H1 (cell line): ENCODE data around the gene ZNF525. TPM values are rescaled to one million over a fixed set of nuclear protein-coding genes. Genes with fewer than 3 reads are reported as not detected.
A peak's percentile ranks its signal among the peaks of the same experiment; 100 is the strongest.

Experiments used
- CTCF ChIA-PET: fragments of 300-600 bp; sonication (Branson Sonifier 250); formaldehyde crosslinking; loops from one replicate; lab custom pipeline; 2021; ENCODE audit not compliant: partially characterized antibody; lab: Charles Lee
- POLR2A ChIA-PET: fragments of 300-600 bp; sonication (Branson Sonifier 250); formaldehyde crosslinking; loops from one replicate; lab custom pipeline; 2021; ENCODE audit warnings: inconsistent platforms; ENCODE audit not compliant: partially characterized antibody; lab: Charles Lee
- DNase-seq, 2 experiments: peaks; one replicate each; pipeline versions ENCODE4 v3.0.0 to v3.0.0-alpha.2; 2010 to 2022; ENCODE audit warnings: low spot score in 2 of 2, low read depth in 1 of 2, mixed read lengths in 1 of 2
- FAIRE-seq: peaks from 2 replicates; lab custom pipeline; 2011; peaks lifted over from hg19 to GRCh38; lab: Jason Lieb, UNC
- H2AFZ ChIP-seq: 2 replicates; pipeline ENCODE4 v1.8.1; 2012; ENCODE audit warnings: low read length, inconsistent platforms
- H2AK5ac ChIP-seq: 2 replicates; pipeline ENCODE4 v1.6.1; 2013; ENCODE audit warnings: low read depth, low read length
- H2BK120ac ChIP-seq: replicated peaks from 2 replicates; pipeline ENCODE3; 2013; ENCODE audit warnings: low read depth, low read length, inconsistent platforms
- H2BK12ac ChIP-seq: 2 replicates; pipeline ENCODE4 v1.6.1; 2013; ENCODE audit warnings: low read depth, low read length
- H2BK15ac ChIP-seq: 2 replicates; pipeline ENCODE4 v1.6.1; 2013; ENCODE audit warnings: low read length
- H2BK20ac ChIP-seq: 2 replicates; pipeline ENCODE4 v1.6.1; 2013; ENCODE audit warnings: low read length
- H2BK5ac ChIP-seq: 2 replicates; pipeline ENCODE4 v1.6.1; 2013; ENCODE audit warnings: low read depth, low read length
- H3K14ac ChIP-seq: 2 replicates; pipeline ENCODE4 v1.6.1; 2013; ENCODE audit warnings: inconsistent platforms; ENCODE audit not compliant: insufficient read length
- H3K18ac ChIP-seq: 2 replicates; pipeline ENCODE4 v1.6.1; 2013; ENCODE audit warnings: low read length; ENCODE audit errors: extremely low read depth
- H3K23ac ChIP-seq: 2 replicates; pipeline ENCODE4 v1.6.1; 2013; ENCODE audit warnings: inconsistent platforms; ENCODE audit not compliant: insufficient read length
- H3K23me2 ChIP-seq: 2 replicates; pipeline ENCODE4 v1.6.1; 2013; ENCODE audit warnings: low read depth, low read length
- H3K27ac ChIP-seq: 2 replicates; pipeline ENCODE4 v1.6.1; 2011; ENCODE audit warnings: low read depth, low read length, inconsistent platforms
- H3K27me3 ChIP-seq, 4 experiments: replicated peaks in 1 of 4; 1 replicate in 1 of 4; 2 replicates in 3 of 4; pipeline versions ENCODE4 v1.6.1 to v1.8.1; 2011 to 2013; ENCODE audit warnings: low read length in 3 of 4, mild to moderate bottlenecking in 3 of 4, inconsistent platforms in 2 of 4, mixed read lengths in 2 of 4, moderate library complexity in 1 of 4; ENCODE audit not compliant: control insufficient read depth in 3 of 4, insufficient read depth in 3 of 4; ENCODE audit errors: extremely low read depth in 1 of 4
- H3K36me3 ChIP-seq, 4 experiments: 2 replicates each; pipeline versions ENCODE4 v1.6.1 to v1.8.1; 2011 to 2013; ENCODE audit warnings: mild to moderate bottlenecking in 4 of 4, low read length in 3 of 4, moderate library complexity in 2 of 4, control low read depth in 1 of 4, inconsistent platforms in 1 of 4; ENCODE audit not compliant: insufficient read depth in 4 of 4, control insufficient read depth in 2 of 4
- H3K4ac ChIP-seq: replicated peaks from 2 replicates; pipeline ENCODE3; 2013; ENCODE audit warnings: low read length, low read depth, mixed read lengths, inconsistent platforms; ENCODE audit not compliant: insufficient read length
- H3K4me1 ChIP-seq, 4 experiments: replicated peaks in 1 of 4; 1 replicate in 1 of 4; 2 replicates in 3 of 4; pipeline versions ENCODE4 v1.6.1 to v1.8.1; 2011 to 2013; ENCODE audit warnings: low read length in 3 of 4, inconsistent platforms in 2 of 4, mixed read lengths in 1 of 4; ENCODE audit not compliant: insufficient read depth in 4 of 4, control insufficient read depth in 3 of 4
- H3K4me2 ChIP-seq, 2 experiments: 2 replicates each; pipeline versions ENCODE4 v1.6.1 to v1.8.1; 2011 to 2013; ENCODE audit warnings: low read depth in 2 of 2, low read length in 2 of 2, control low read depth in 1 of 2, inconsistent platforms in 1 of 2, mild to moderate bottlenecking in 1 of 2; ENCODE audit not compliant: insufficient read depth in 1 of 2
- H3K4me3 ChIP-seq, 4 experiments: fragments of 200-600, 300-600 bp in 1 of 4; sonication (generic), shearing (Covaris generic), sonication (Bioruptor Twin) in 1 of 4; 2 replicates each; pipeline versions ENCODE4 v1.5.1 to v1.8.1; 2011 to 2016; ENCODE audit warnings: low read length in 4 of 4, low read depth in 3 of 4, control low read depth in 2 of 4, inconsistent platforms in 2 of 4, mild to moderate bottlenecking in 2 of 4, mixed read lengths in 1 of 4, moderate library complexity in 1 of 4; ENCODE audit not compliant: insufficient read depth in 2 of 4; ENCODE audit errors: extremely low read depth in 1 of 4
- H3K56ac ChIP-seq: replicated peaks from 2 replicates; pipeline ENCODE3; 2013; ENCODE audit warnings: low read depth, mild to moderate bottlenecking, mixed read lengths, low read length, inconsistent platforms; ENCODE audit not compliant: insufficient read length
- H3K79me1 ChIP-seq: 2 replicates; pipeline ENCODE4 v1.6.1; 2013; ENCODE audit warnings: low read depth, low read length, control low read depth
- H3K79me2 ChIP-seq, 2 experiments: 2 replicates each; pipeline versions ENCODE4 v1.6.1 to v1.8.1; 2012 to 2013; ENCODE audit warnings: low read length in 2 of 2, mild to moderate bottlenecking in 2 of 2, inconsistent platforms in 1 of 2; ENCODE audit not compliant: insufficient read depth in 2 of 2, control insufficient read depth in 1 of 2
- H3K9ac ChIP-seq, 4 experiments: replicated peaks in 1 of 4; 1 replicate in 1 of 4; 2 replicates in 3 of 4; pipeline versions ENCODE4 v1.6.1 to v1.8.1; 2011 to 2013; ENCODE audit warnings: low read depth in 3 of 4, low read length in 3 of 4, control low read depth in 2 of 4, mild to moderate bottlenecking in 2 of 4, moderate library complexity in 2 of 4, inconsistent platforms in 1 of 4; ENCODE audit errors: extremely low read depth in 1 of 4
- H3K9me3 ChIP-seq, 2 experiments: 2 replicates each; pipeline versions ENCODE4 v1.6.1 to v1.8.1; 2012 to 2013; ENCODE audit warnings: mild to moderate bottlenecking in 2 of 2, moderate library complexity in 2 of 2, control low read depth in 1 of 2, inconsistent platforms in 1 of 2, low read depth in 1 of 2, low read length in 1 of 2, mixed read lengths in 1 of 2; ENCODE audit not compliant: insufficient read depth in 2 of 2
- H4K20me1 ChIP-seq, 2 experiments: replicated peaks in 1 of 2; 2 replicates each; pipeline versions ENCODE3 to v1.8.1; 2011 to 2013; ENCODE audit warnings: inconsistent platforms in 2 of 2, low read length in 2 of 2, mild to moderate bottlenecking in 1 of 2; ENCODE audit not compliant: insufficient read depth in 2 of 2, control insufficient read depth in 1 of 2
- H4K5ac ChIP-seq: 2 replicates; pipeline ENCODE4 v1.6.1; 2013; ENCODE audit warnings: low read length, low read depth, mixed read lengths, inconsistent platforms; ENCODE audit not compliant: insufficient read length
- H4K8ac ChIP-seq: 2 replicates; pipeline ENCODE4 v1.8.0; 2013; ENCODE audit warnings: mild to moderate bottlenecking, moderate library complexity, low read length, inconsistent platforms; ENCODE audit not compliant: insufficient read depth; ENCODE audit errors: extremely low read depth
- H4K91ac ChIP-seq: replicated peaks from 2 replicates; pipeline ENCODE3; 2013; ENCODE audit warnings: low read length, mixed read lengths, inconsistent platforms; ENCODE audit not compliant: insufficient read length
- BRCA1 ChIP-seq: IDR thresholded peaks from 2 replicates; pipeline ENCODE4 v1.6.1; 2012; ENCODE audit warnings: low read depth, low read length, improper control_type of control experiment
- HDAC2 ChIP-seq, 2 experiments: fragments of 300-600 bp in 1 of 2; sonication (generic) in 1 of 2; IDR thresholded peaks; 2 replicates each; pipeline ENCODE4 v1.6.1; 2011 to 2012; ENCODE audit warnings: low read depth in 2 of 2, low read length in 2 of 2, mild to moderate bottlenecking in 2 of 2, moderate library complexity in 2 of 2, borderline replicate concordance in 1 of 2, inconsistent platforms in 1 of 2
- POLR2A ChIP-seq, 2 experiments: IDR thresholded peaks; 1 replicate in 1 of 2; 2 replicates in 1 of 2; pipeline ENCODE4 v1.6.1; 2011; ENCODE audit warnings: low read depth in 2 of 2, low read length in 2 of 2, mild to moderate bottlenecking in 2 of 2; ENCODE audit errors: control extremely low read depth in 1 of 2
- RBBP5 ChIP-seq: IDR thresholded peaks from 2 replicates; pipeline ENCODE4 v1.7.1; 2012; ENCODE audit warnings: low read depth, mild to moderate bottlenecking, inconsistent platforms, low read length, moderate library complexity, borderline replicate concordance
- SAP30 ChIP-seq: fragments of 300-600 bp; sonication (generic); IDR thresholded peaks from 2 replicates; pipeline ENCODE4 v1.7.1; 2012; ENCODE audit warnings: low read length, moderate library complexity, mild to moderate bottlenecking, inconsistent platforms; ENCODE audit not compliant: insufficient read depth, insufficient replicate concordance
- TAF1 ChIP-seq: IDR thresholded peaks from 2 replicates; pipeline ENCODE4 v1.6.1; 2011; ENCODE audit warnings: mild to moderate bottlenecking, low read depth, low read length
- WGBS, 2 experiments: shearing (Covaris generic) in 1 of 2; methylation state at CpG; one replicate each; pipeline versions ENCODE4 v1.1.6 to v1.1.7; 2013 to 2015; ENCODE audit warnings: low lambda C conversion rate in 2 of 2, mixed read lengths in 2 of 2, inconsistent platforms in 1 of 2, low coverage in 1 of 2, missing lambda C conversion rate in 1 of 2; ENCODE audit not compliant: insufficient replicate concordance in 2 of 2, insufficient coverage in 1 of 2, insufficient read length in 1 of 2; ENCODE audit errors: extremely low coverage in 1 of 2, missing lambda C conversion rate in 1 of 2; 5-methylcytosine and 5-hydroxymethylcytosine counted together
- polyA plus RNA-seq, 7 experiments: library from polyadenylated mRNA; depleted of rRNA in 3 of 7; stranded (reverse) in 5 of 7; unstranded in 2 of 7; fragments of >200 nt in 5 of 7; fragments of 200-250 nt in 2 of 7; gene quantifications; 1 replicate in 5 of 7; 2 replicates in 1 of 7; 4 replicates in 1 of 7; pipeline versions ENCODE4 v1.2.1 to v1.2.3, GENCODE V29; 2011 to 2013; ENCODE audit warnings: missing spikeins in 2 of 7, mixed read lengths in 2 of 7
- total RNA-seq: library from RNA; stranded (reverse); fragmentation: NEBNext Ultra II Directional; extraction: Animal tissue kit (Norgen Biotek cat#: 25700); gene quantifications from 2 replicates; pipeline ENCODE4 v1.2.1, GENCODE V29; 2021
- TF ChIP-seq, protein P1 (sequence below), 3 experiments: IDR thresholded peaks; 1 replicate in 2 of 3; 2 replicates in 1 of 3; pipeline versions ENCODE4 v1.5.1 to v1.6.1; 2011; ENCODE audit warnings: low read length in 3 of 3, mild to moderate bottlenecking in 3 of 3, inconsistent platforms in 2 of 3, low read depth in 1 of 3, moderate library complexity in 1 of 3; ENCODE audit not compliant: insufficient read depth in 1 of 3; ENCODE audit errors: control extremely low read depth in 1 of 3

ZNF525 gene
- total and polyA plus RNA-seq, 2 of the 8 experiments (the other 6 are each of a cell fraction or from before 2014, with no cell fraction given) = 8.2 to 63.4 TPM

DNA sequence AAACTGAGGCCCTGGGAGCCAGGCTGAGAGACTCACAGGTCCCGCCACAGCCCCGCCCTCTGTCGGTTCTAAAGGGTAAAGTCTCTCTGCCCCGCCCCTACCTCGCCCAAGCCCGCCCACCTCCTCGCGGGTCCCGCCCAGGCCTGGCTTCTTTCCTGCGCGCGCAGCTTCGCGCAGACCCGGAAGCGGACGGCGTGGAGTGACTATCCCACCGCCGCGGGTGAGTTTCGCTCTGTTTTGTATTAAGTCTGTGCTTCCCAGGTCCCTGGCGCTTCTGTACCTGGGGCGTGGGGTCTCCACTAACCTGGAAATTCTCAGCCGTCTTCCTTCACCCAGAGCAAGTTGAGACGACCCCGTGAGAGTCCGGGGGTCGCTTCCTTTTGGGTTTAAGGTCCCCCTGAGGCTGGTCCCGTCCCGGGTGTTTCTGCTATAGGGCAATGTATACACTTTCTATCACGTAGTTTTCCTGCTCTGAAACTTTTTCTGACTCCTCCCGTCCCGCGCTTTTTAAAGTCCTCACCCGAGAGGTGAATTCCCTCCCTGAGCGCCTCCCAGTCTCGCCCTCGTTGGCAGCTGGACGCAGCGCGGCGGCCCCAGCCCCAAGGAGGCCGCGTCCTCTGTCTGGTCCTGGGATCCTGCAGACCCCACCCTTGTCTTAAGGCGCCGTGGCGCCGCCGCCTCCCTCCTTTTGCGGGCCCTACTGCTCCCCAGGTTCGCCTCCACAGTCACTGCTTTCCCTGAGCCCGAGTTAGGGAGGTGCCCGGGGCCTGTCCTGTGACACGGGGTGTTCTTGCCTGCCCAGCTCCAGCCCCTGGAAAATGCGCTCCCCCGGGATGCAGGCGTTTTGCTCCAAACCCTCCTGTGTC is 29.7 kb downstream of the ZNF525 start, which contains the start of gene ZNF765:
TSS of gene ZNF765 (plus strand) at position 176 of the 866 bp plus-strand sequence. CDS start 2,867 bp downstream, outside the sequence.
- H3K4me2 ChIP-seq = peak within 1 kb of the TSS; percentile 81 to 83
- H2BK12ac ChIP-seq = no peak within 1 kb of the TSS
- WGBS, 2 experiments = 2% methylated on average over 56 of the region's 58 CpGs; no CpG with 5 or more reads in 1 of the 2 experiments
- no peak within 1 kb of the TSS for H2BK20ac ChIP-seq
- H3K27me3 ChIP-seq = no peaks in the 10 kb centered on the region
- H3K4ac ChIP-seq = no peak within 1 kb of the TSS
- peak within 1 kb of the TSS; percentile 91 for H2AFZ ChIP-seq
- H3K18ac ChIP-seq = peak within 1 kb of the TSS; percentile 6; the same call in 1 of the 2 replicates
- no peak within 1 kb of the TSS for H2AK5ac ChIP-seq
- H3K23ac ChIP-seq = no peak within 1 kb of the TSS
- DNase-seq (peak; percentile 47 to 99), FAIRE-seq (no peak)
- ChIA-PET CTCF (interaction anchor here (0.6 to 1.8 kb wide), 3 partner anchors 33 to 200 kb away, joined by 3 to 6 read pairs (median 4); no protein-coding TSS in a partner anchor), POLR2A (interaction anchor here (0.8 to 1.8 kb wide), 3 partner anchors 9 to 44 kb away, joined by 3 to 5 read pairs (median 3); no protein-coding TSS in a partner anchor)
- H3K4me1 ChIP-seq = peaks cover 0 to 2% (median 0%) of the 10 kb centered on the region in 4 experiments; a peak in 3 of 7 replicates
- peak within 1 kb of the TSS; percentile 3; the same call in 1 of the 2 replicates for H3K27ac ChIP-seq
- H3K79me1 ChIP-seq = no peaks in the 10 kb centered on the region; the same call in 1 of the 2 replicates
- peak within 1 kb of the TSS; percentile 69 for H2BK5ac ChIP-seq
- no peak within 1 kb of the TSS for H4K91ac ChIP-seq
- no peak within 1 kb of the TSS for H2BK15ac ChIP-seq
- no peak within 1 kb of the TSS for H3K56ac ChIP-seq
- peaks cover 0 to 3% of the 10 kb centered on the region in 2 experiments; a peak in 1 of 4 replicates for H3K79me2 ChIP-seq
- H2BK120ac ChIP-seq = no peak within 1 kb of the TSS
- peak within 1 kb of the TSS in 3 of 4 experiments; percentile 46 to 73 (median 63); a peak in 6 of 7 replicates for H3K9ac ChIP-seq
- H4K20me1 ChIP-seq = peaks cover 0 to 5% of the 10 kb centered on the region in 2 experiments
- H3K14ac ChIP-seq = no peak within 1 kb of the TSS
- peak within 1 kb of the TSS; percentile 87 to 96 (median 89) for H3K4me3 ChIP-seq
- H4K8ac ChIP-seq = no peak within 1 kb of the TSS
- H3K9me3 ChIP-seq = no peaks in the 10 kb centered on the region
- peaks cover 0 to 13% (median under 1%) of the 10 kb centered on the region in 4 experiments; a peak in 3 of 8 replicates for H3K36me3 ChIP-seq
- H4K5ac ChIP-seq = peak within 1 kb of the TSS; percentile 31
- peaks cover 7% of the 10 kb centered on the region; the same call in 1 of the 2 replicates for H3K23me2 ChIP-seq
- TF ChIP-seq RBBP5 = peak; percentile 54; the same call in 1 of the 2 replicates
- TF ChIP-seq TAF1 = 0 out of 2 replicates have a peak, but pooled peaks have one; percentile 16
- TF ChIP-seq HDAC2 (IDR thresholded peaks at IDR 0.05; ENCODE audit: borderline replicate concordance in 1 of 2, low read depth in 2 of 2, low read length in 2 of 2) = 0 out of 4 replicates have a peak, but pooled peaks of 1 of the 2 experiments have one; percentile 50
- peak in 1 of 2 experiments; percentile 28 for TF ChIP-seq POLR2A (IDR thresholded peaks at IDR 0.05; ENCODE audit: control extremely low read depth in 1 of 2, low read depth in 2 of 2, low read length in 2 of 2)
- TF ChIP-seq SAP30 = peak; percentile 51
- TF ChIP-seq BRCA1 = no peak
- TF ChIP-seq, protein P1, sequence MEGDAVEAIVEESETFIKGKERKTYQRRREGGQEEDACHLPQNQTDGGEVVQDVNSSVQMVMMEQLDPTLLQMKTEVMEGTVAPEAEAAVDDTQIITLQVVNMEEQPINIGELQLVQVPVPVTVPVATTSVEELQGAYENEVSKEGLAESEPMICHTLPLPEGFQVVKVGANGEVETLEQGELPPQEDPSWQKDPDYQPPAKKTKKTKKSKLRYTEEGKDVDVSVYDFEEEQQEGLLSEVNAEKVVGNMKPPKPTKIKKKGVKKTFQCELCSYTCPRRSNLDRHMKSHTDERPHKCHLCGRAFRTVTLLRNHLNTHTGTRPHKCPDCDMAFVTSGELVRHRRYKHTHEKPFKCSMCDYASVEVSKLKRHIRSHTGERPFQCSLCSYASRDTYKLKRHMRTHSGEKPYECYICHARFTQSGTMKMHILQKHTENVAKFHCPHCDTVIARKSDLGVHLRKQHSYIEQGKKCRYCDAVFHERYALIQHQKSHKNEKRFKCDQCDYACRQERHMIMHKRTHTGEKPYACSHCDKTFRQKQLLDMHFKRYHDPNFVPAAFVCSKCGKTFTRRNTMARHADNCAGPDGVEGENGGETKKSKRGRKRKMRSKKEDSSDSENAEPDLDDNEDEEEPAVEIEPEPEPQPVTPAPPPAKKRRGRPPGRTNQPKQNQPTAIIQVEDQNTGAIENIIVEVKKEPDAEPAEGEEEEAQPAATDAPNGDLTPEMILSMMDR (IDR thresholded peaks at IDR 0.05; ENCODE audit: control extremely low read depth in 1 of 3, insufficient read depth in 1 of 3, low read depth in 1 of 3, low read length in 3 of 3) = peak; percentile 38 to 41 (median 40); a peak in 3 of 4 replicates
